Loucy (cell line): ENCODE data around the gene PHTF2.

Experiments
- H2AFZ ChIP-seq: fragments of 200-600 bp; sonication (generic); 2 replicates; pipeline ENCODE4 v1.6.0; 2016; ENCODE audit warnings: antibody characterized with exemption, mild to moderate bottlenecking, low read length, moderate library complexity
- H3F3A ChIP-seq: fragments of 200-600 bp; 2 replicates; pipeline ENCODE4 v1.6.0; 2016; ENCODE audit warnings: antibody characterized with exemption, low read depth, mild to moderate bottlenecking
- H3K27me3 ChIP-seq: fragments of 200-600 bp; sonication (generic); 2 replicates; pipeline ENCODE4 v1.6.1; 2014; ENCODE audit warnings: low read length, mild to moderate bottlenecking; ENCODE audit not compliant: insufficient read depth, poor library complexity, severe bottlenecking
- H3K36me3 ChIP-seq: fragments of 200-600 bp; sonication (generic); 2 replicates; pipeline ENCODE4 v1.6.1; 2016; ENCODE audit warnings: low read length; ENCODE audit not compliant: insufficient read depth
- H3K4me1 ChIP-seq: fragments of 200-600 bp; sonication (generic); 2 replicates; pipeline ENCODE4 v1.5.1; 2014; ENCODE audit warnings: low read length, mild to moderate bottlenecking; ENCODE audit not compliant: insufficient read depth, poor library complexity, severe bottlenecking
- H3K4me2 ChIP-seq: fragments of 200-600 bp; sonication (generic); 2 replicates; pipeline ENCODE4 v1.6.0; 2014; ENCODE audit warnings: antibody characterized with exemption, low read length, low read depth, mild to moderate bottlenecking; ENCODE audit not compliant: poor library complexity, severe bottlenecking
- H3K4me3 ChIP-seq: fragments of 200-600 bp; sonication (generic); 2 replicates; pipeline ENCODE4 v1.5.1; 2014; ENCODE audit warnings: low read length, mild to moderate bottlenecking, mixed read lengths; ENCODE audit not compliant: poor library complexity, severe bottlenecking
- H3K79me2 ChIP-seq: fragments of 200-600 bp; sonication (generic); 2 replicates; pipeline ENCODE4 v1.6.1; 2014; ENCODE audit warnings: low read length; ENCODE audit not compliant: insufficient read depth
- H3K9ac ChIP-seq: fragments of 200-600 bp; sonication (generic); 2 replicates; pipeline ENCODE4 v1.6.0; 2014; ENCODE audit warnings: mild to moderate bottlenecking, low read depth, low read length, moderate library complexity; ENCODE audit not compliant: poor library complexity, severe bottlenecking
- H3K9me2 ChIP-seq: fragments of 200-600 bp; sonication (generic); replicated peaks from 2 replicates; pipeline ENCODE4 v1.6.1; 2016; ENCODE audit warnings: low read depth, low read length, mixed read lengths
- H3K9me3 ChIP-seq: fragments of 200-600 bp; sonication (generic); 2 replicates; pipeline ENCODE4 v1.6.1; 2014; ENCODE audit warnings: mild to moderate bottlenecking, antibody characterized with exemption, low read length, low read depth; ENCODE audit not compliant: insufficient read depth
- H4K20me1 ChIP-seq: fragments of 200-600 bp; sonication (generic); 2 replicates; pipeline ENCODE4 v1.6.0; 2014; ENCODE audit warnings: antibody characterized with exemption, low read length, mild to moderate bottlenecking; ENCODE audit not compliant: insufficient read depth, poor library complexity, severe bottlenecking
- EZH2phosphoT487 ChIP-seq: fragments of 200-600 bp; IDR thresholded peaks from 2 replicates; pipeline ENCODE4 v1.6.1; 2018; ENCODE audit warnings: antibody characterized with exemption, mild to moderate bottlenecking, moderate library complexity, borderline replicate concordance
- TF ChIP-seq, protein P1 (sequence below): fragments of 200-600 bp; sonication (generic); conservative IDR thresholded peaks from 2 replicates; pipeline ENCODE4 v1.5.1; 2014; ENCODE audit warnings: mild to moderate bottlenecking, antibody characterized with exemption, low read length

PHTF2 gene

DNA sequence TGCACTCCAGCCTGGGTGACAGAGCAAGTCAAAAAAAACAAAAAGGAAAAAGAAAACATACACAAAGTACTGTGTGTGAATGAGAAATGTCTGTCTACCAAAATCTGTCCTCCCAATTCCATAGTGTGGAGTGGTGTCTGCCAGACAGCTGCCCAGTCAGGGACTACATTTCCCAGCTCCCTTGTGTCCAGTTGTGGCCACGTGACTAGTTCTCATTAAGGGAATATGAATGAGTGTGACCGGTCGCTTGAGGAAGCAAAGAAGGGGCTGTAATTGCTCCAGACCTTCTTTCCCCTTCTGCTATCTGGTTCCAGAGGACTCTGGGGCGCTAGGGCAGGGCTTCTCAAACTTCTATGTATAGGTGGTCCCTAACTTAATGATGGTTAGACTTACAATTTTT, 204.1 kb downstream of the PHTF2 start:
- H3F3A ChIP-seq, result no peaks in the 10 kb centered on the region
- no peaks in the 10 kb centered on the region for H3K9me3 ChIP-seq
- no peaks in the 10 kb centered on the region for H3K4me1 ChIP-seq
- no peak overlapping the region for H3K4me3 ChIP-seq
- no peaks in the 10 kb centered on the region for H3K79me2 ChIP-seq
- no peak overlapping the region for H3K9ac ChIP-seq
- TF ChIP-seq EZH2phosphoT487, result no peak
- TF ChIP-seq, protein P1, sequence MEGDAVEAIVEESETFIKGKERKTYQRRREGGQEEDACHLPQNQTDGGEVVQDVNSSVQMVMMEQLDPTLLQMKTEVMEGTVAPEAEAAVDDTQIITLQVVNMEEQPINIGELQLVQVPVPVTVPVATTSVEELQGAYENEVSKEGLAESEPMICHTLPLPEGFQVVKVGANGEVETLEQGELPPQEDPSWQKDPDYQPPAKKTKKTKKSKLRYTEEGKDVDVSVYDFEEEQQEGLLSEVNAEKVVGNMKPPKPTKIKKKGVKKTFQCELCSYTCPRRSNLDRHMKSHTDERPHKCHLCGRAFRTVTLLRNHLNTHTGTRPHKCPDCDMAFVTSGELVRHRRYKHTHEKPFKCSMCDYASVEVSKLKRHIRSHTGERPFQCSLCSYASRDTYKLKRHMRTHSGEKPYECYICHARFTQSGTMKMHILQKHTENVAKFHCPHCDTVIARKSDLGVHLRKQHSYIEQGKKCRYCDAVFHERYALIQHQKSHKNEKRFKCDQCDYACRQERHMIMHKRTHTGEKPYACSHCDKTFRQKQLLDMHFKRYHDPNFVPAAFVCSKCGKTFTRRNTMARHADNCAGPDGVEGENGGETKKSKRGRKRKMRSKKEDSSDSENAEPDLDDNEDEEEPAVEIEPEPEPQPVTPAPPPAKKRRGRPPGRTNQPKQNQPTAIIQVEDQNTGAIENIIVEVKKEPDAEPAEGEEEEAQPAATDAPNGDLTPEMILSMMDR, result no peak
- H3K9me2 ChIP-seq, result no peaks in the 10 kb centered on the region
- no peak overlapping the region for H2AFZ ChIP-seq
- no peak overlapping the region for H3K4me2 ChIP-seq
- no peaks in the 10 kb centered on the region for H4K20me1 ChIP-seq
- H3K27me3 ChIP-seq, result no peaks in the 10 kb centered on the region
- H3K36me3 ChIP-seq, result no peaks in the 10 kb centered on the region

DNA sequence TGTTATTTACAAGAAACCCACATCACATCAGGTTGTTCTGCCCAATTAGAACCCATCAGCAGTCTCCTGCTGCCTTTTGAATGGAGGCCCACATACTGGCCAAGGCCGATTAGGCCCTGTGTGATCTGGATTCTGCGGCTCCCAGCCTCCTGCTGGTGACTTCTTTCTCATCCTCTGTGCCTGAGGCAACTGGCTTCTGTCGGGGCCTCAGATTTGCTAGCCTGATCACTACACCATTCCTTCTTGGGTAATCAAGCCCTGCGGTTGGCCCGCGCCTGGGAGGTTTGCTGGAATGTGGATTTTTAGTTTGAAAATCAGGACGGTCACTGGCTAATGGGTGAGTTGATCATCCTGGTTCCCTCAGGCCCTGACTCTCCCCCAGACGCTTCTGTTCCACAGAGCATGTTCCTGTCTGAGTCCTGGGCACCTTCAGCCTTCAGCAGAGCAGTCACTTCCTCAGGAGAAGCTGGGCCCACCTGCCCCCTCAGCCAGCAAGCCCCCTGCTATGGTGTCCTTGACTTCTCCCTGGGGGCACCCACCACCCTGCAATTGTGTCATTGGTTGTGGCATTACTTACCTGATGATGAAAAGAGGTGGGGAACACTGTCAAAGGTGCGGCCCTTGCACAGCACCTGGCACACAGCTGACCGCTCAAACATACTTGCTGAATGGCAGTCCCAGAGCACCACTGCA, 207.6 kb downstream of the PHTF2 start:
- Histone ChIP-seq H3K79me2 (no peaks in the 10 kb centered on the region), H3K4me1 (no peaks in the 10 kb centered on the region), H3F3A (no peaks in the 10 kb centered on the region), H3K27me3 (no peaks in the 10 kb centered on the region), H4K20me1 (no peaks in the 10 kb centered on the region), H3K4me2 (no peak overlapping the region), H3K9me2 (no peaks in the 10 kb centered on the region), H3K4me3 (no peak overlapping the region), H3K9me3 (no peaks in the 10 kb centered on the region), H3K9ac (no peak overlapping the region), H2AFZ (no peak overlapping the region), H3K36me3 (no peaks in the 10 kb centered on the region)
- TF ChIP-seq, protein P1, result no peak
- no peak for TF ChIP-seq EZH2phosphoT487
